Smooth muscle cell (in vitro differentiated cells): Measurements from ENCODE around the gene PCDHB2. TPM values are rescaled to one million over a fixed set of nuclear protein-coding genes. Genes with fewer than 3 reads are reported as not detected.
A peak's percentile ranks its signal among the peaks of the same experiment; 100 is the strongest.
"Not testable (repeated sequence)": the region's sequence is repeated elsewhere in the genome, so short reads cannot be mapped to it uniquely, and the experiment has no call there.

Experiments
- DNase-seq: peaks from one replicate; lab custom pipeline; 2025; ENCODE audit not compliant: unreplicated experiment; lab: John Stamatoyannopoulos, UW
- H2AFZ ChIP-seq: fragments of 200-600 bp; sonication (generic); 2 replicates; pipeline ENCODE4 v1.6.0; 2016; ENCODE audit warnings: antibody characterized with exemption, low read depth, mild to moderate bottlenecking
- H3F3A ChIP-seq: fragments of 200-600 bp; sonication (generic); 2 replicates; pipeline ENCODE4 v1.6.0; 2017; ENCODE audit warnings: antibody characterized with exemption, low read depth
- H3K27ac ChIP-seq: fragments of 200-600 bp; sonication (generic); 2 replicates; pipeline ENCODE4 v1.5.1; 2016; ENCODE audit warnings: low read depth, mild to moderate bottlenecking
- H3K27me3 ChIP-seq: fragments of 200-600 bp; sonication (generic); 2 replicates; pipeline ENCODE4 v1.6.1; 2016; ENCODE audit warnings: low read depth, mild to moderate bottlenecking
- H3K36me3 ChIP-seq: fragments of 200-600 bp; sonication (generic); 2 replicates; pipeline ENCODE4 v1.5.1; 2016; ENCODE audit warnings: low read depth
- H3K4me1 ChIP-seq: fragments of 200-600 bp; sonication (generic); 2 replicates; pipeline ENCODE4 v1.5.1; 2016; ENCODE audit warnings: low read depth
- H3K4me2 ChIP-seq: fragments of 200-600 bp; sonication (generic); 2 replicates; pipeline ENCODE4 v1.6.0; 2016; ENCODE audit warnings: mild to moderate bottlenecking
- H3K4me3 ChIP-seq: fragments of 200-600 bp; sonication (generic); 2 replicates; pipeline ENCODE4 v1.5.1; 2016; ENCODE audit warnings: mild to moderate bottlenecking
- H3K79me2 ChIP-seq: fragments of 200-600 bp; sonication (generic); 2 replicates; pipeline ENCODE4 v1.6.0; 2016; ENCODE audit warnings: low read depth, mild to moderate bottlenecking
- H3K9ac ChIP-seq: fragments of 200-600 bp; sonication (generic); 2 replicates; pipeline ENCODE4 v1.6.0; 2016; ENCODE audit warnings: low read depth
- H3K9me3 ChIP-seq: fragments of 200-600 bp; sonication (generic); replicated peaks from 2 replicates; pipeline ENCODE4 v1.5.1; 2016; ENCODE audit warnings: low read depth
- H4K20me1 ChIP-seq: fragments of 200-600 bp; sonication (generic); 2 replicates; pipeline ENCODE4 v1.6.0; 2016; ENCODE audit warnings: low read depth
- CTCF ChIP-seq: fragments of 200-600 bp; sonication (generic); IDR thresholded peaks from 2 replicates; pipeline ENCODE4 v1.5.1; 2017; ENCODE audit warnings: borderline replicate concordance, mild to moderate bottlenecking, antibody characterized with exemption; ENCODE audit not compliant: insufficient read depth, poor library complexity, severe bottlenecking
- WGBS: methylation state at CpG from one replicate; pipeline ENCODE4 v1.1.7; 2016; ENCODE audit warnings: low lambda C conversion rate; 5-methylcytosine and 5-hydroxymethylcytosine counted together
- polyA plus RNA-seq: library from polyadenylated mRNA; unstranded; fragments of >200 nt; fragmentation: Nextera tagmentation; extraction: Ambion mirVana; gene quantifications from 2 replicates; pipeline ENCODE4 v1.2.1, GENCODE V29; 2016
- total RNA-seq: library from RNA; depleted of rRNA; stranded (reverse); fragments of >200 nt; gene quantifications from 2 replicates; pipeline ENCODE4 v1.2.3, GENCODE V29; 2014

The PCDHB2 gene
- total and polyA plus RNA-seq, 2 experiments from 2014 or later, result 25.8 to 41.6 TPM

DNA sequence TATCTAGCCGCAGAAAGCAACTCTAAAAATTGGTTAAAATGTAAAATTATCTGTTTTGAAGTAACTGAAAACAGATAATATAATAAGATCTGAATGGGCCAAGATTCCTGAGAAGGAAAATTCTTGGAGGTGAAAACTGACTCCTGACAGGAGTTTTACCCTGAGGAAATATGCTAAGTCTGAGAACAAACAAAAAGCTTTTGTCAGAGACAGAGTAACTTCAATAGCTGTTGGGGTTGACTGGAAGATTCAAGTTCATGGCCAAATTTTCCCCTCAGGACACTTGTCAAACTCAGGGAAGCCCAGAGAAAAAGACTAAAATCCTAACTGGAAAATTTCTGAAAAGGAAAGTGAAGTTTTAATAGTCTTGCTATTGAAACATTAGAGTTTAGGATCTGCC lies 32.9 kb downstream of the PCDHB2 start:
- Histone ChIP-seq H3K9me3 (peaks cover 4% of the 10 kb centered on the region), H3K79me2 (no peaks in the 10 kb centered on the region), H3K9ac (no peak overlapping the region), H3K27me3 (no peaks in the 10 kb centered on the region), H3K4me3 (no peak overlapping the region), H3K36me3 (peaks cover 8% of the 10 kb centered on the region), H3K4me1 (no peaks in the 10 kb centered on the region), H3K27ac (no peak overlapping the region), H3F3A (no peaks in the 10 kb centered on the region), H4K20me1 (no peaks in the 10 kb centered on the region), H3K4me2 (no peak overlapping the region), H2AFZ (no peak overlapping the region)
- DNase-seq, result no peak
- no peak for TF ChIP-seq CTCF
- 87% methylated on average over 1 of the region's 1 CpG for WGBS

DNA sequence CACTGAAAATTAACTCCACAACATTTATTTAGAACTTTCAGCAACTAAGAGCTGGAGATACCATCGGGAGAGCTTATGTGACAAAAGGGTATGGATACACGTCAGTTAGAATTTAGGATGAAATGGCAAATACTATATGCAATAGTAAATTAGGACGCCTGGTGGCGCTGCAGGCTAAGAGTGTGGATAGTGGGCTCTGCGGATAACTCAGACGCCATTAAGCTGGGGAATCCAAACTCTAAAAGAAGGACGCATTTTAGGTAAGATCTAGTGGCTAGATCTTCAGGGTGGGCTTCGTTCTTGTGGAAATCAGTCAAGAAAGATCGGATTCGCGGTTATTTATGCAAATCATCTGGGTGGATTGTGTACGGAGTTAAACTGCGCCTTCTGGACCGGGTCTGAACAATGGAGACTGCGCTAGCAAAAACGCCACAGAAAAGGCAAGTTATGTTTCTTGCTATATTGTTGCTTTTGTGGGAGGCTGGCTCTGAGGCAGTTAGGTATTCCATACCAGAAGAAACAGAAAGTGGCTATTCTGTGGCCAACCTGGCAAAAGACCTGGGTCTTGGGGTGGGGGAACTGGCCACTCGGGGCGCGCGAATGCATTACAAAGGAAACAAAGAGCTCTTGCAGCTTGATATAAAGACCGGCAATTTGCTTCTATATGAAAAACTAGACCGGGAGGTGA lies 40.8 kb downstream of the PCDHB2 start, which contains the start of gene PCDHB5:
Gene PCDHB5, plus strand, starts transcription at position 177 of the 688 bp plus-strand sequence. Its CDS starts 229 bp downstream, at position 406.
- WGBS, result 42% methylated on average over 22 of the region's 22 CpGs

GRCh38 chr5:141135718-141136266 lies 41.4 kb downstream of the PCDHB2 start:
- Histone ChIP-seq H3K4me3 (peak overlapping the region; percentile 60), H3K9me3 (peaks cover 4% of the 10 kb centered on the region), H3F3A (no peaks in the 10 kb centered on the region), H2AFZ (peak overlapping the region; percentile 93), H3K9ac (peak overlapping the region; percentile 60), H4K20me1 (no peaks in the 10 kb centered on the region), H3K36me3 (no peaks in the 10 kb centered on the region), H3K4me1 (no peaks in the 10 kb centered on the region), H3K27ac (no peak overlapping the region), H3K27me3 (no peaks in the 10 kb centered on the region), H3K79me2 (no peaks in the 10 kb centered on the region), H3K4me2 (peak overlapping the region; percentile 76)
- DNase-seq, result no peak
- TF ChIP-seq CTCF, result no peak
- WGBS, result 74% methylated on average over 19 of the region's 19 CpGs

More for the DNA sequence above, 40.8 kb downstream of the PCDHB2 start, which contains the start of gene PCDHB5:
- Histone ChIP-seq H3K9me3 (peaks cover 4% of the 10 kb centered on the region), H3K27ac (no peak within 1 kb of the TSS), H3K79me2 (no peaks in the 10 kb centered on the region), H3F3A (no peaks in the 10 kb centered on the region), H3K4me2 (peak within 1 kb of the TSS; percentile 76), H2AFZ (peak within 1 kb of the TSS; percentile 93), H3K27me3 (no peaks in the 10 kb centered on the region), H3K4me1 (no peaks in the 10 kb centered on the region), H3K36me3 (no peaks in the 10 kb centered on the region), H3K9ac (peak within 1 kb of the TSS; percentile 60), H3K4me3 (peak within 1 kb of the TSS; percentile 60), H4K20me1 (no peaks in the 10 kb centered on the region)
- no peak for DNase-seq
- TF ChIP-seq CTCF, result peak; percentile 49

DNA sequence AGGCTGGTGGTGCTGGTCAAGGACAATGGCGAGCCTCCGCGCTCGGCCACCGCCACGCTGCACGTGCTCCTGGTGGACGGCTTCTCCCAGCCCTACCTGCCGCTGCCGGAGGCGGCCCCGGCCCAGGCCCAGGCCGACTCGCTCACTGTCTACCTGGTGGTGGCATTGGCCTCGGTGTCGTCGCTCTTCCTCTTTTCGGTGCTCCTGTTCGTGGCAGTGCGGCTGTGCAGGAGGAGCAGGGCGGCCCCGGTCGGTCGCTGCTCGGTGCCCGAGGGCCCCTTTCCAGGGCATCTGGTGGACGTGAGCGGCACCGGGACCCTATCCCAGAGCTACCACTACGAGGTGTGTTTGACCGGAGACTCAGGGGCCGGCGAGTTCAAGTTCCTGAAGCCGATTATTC lies 42.9 kb downstream of the PCDHB2 start:
- not testable (repeated sequence) for H3K36me3 ChIP-seq, H3K4me1 ChIP-seq, H4K20me1 ChIP-seq, DNase-seq, H3K27me3 ChIP-seq, H3K4me2 ChIP-seq, H3K9ac ChIP-seq, H3K27ac ChIP-seq, H3F3A ChIP-seq, H3K4me3 ChIP-seq, H2AFZ ChIP-seq, H3K9me3 ChIP-seq, H3K79me2 ChIP-seq
- WGBS, result 97% methylated on average over 34 of the region's 34 CpGs

Other genes starting within 250 kb of the PCDHB2 start
- gene PCDHA9, start 246.2 kb upstream of the PCDHB2 start, total RNA-seq, result 1.7 and 2.1 TPM in 2 replicates
- 0.27 and 0.43 TPM in 2 replicates for gene PCDHA9, start 246.2 kb upstream of the PCDHB2 start, polyA plus RNA-seq
- gene PCDHA10, start 238.7 kb upstream of the PCDHB2 start, total RNA-seq, result 16.1 and 19.6 TPM in 2 replicates
- gene PCDHA10, start 238.7 kb upstream of the PCDHB2 start, polyA plus RNA-seq, result 9.0 and 10.1 TPM in 2 replicates
- gene PCDHA11, start 225.7 kb upstream of the PCDHB2 start, total RNA-seq, result 2.1 and 3.8 TPM in 2 replicates
- gene PCDHA11, start 225.7 kb upstream of the PCDHB2 start, polyA plus RNA-seq, result 1.6 and 3.0 TPM in 2 replicates
- 7.3 and 9.6 TPM in 2 replicates for gene PCDHA12, start 219.3 kb upstream of the PCDHB2 start, total RNA-seq
- gene PCDHA12, start 219.3 kb upstream of the PCDHB2 start, polyA plus RNA-seq, result 2.2 and 2.9 TPM in 2 replicates
- 0.99 and 2.5 TPM in 2 replicates for gene PCDHA13, start 212.5 kb upstream of the PCDHB2 start, total RNA-seq
- gene PCDHA13, start 212.5 kb upstream of the PCDHB2 start, polyA plus RNA-seq, result 0.30 and 1.3 TPM in 2 replicates
- gene PCDHAC1, start 168.3 kb upstream of the PCDHB2 start, total RNA-seq, result 5.6 and 9.3 TPM in 2 replicates
- gene PCDHAC1, start 168.3 kb upstream of the PCDHB2 start, polyA plus RNA-seq, result 0.13 and 0.97 TPM in 2 replicates
- 5.2 and 7.4 TPM in 2 replicates for gene PCDHAC2, start 128.1 kb upstream of the PCDHB2 start, total RNA-seq
- 3.5 and 4.7 TPM in 2 replicates for gene PCDHAC2, start 128.1 kb upstream of the PCDHB2 start, polyA plus RNA-seq
- 0.04 and 0.22 TPM in 2 replicates for gene PCDHB1, start 43.2 kb upstream of the PCDHB2 start, total RNA-seq
- not detected in 2 replicates for gene PCDHB1, start 43.2 kb upstream of the PCDHB2 start, polyA plus RNA-seq
- 3.8 and 5.3 TPM in 2 replicates for gene PCDHB3, start 5.9 kb downstream of the PCDHB2 start, total RNA-seq
- gene PCDHB3, start 5.9 kb downstream of the PCDHB2 start, polyA plus RNA-seq, result 1.5 and 1.8 TPM in 2 replicates
- gene PCDHB4, start 27.2 kb downstream of the PCDHB2 start, total RNA-seq, result 2.4 and 2.5 TPM in 2 replicates
- gene PCDHB4, start 27.2 kb downstream of the PCDHB2 start, polyA plus RNA-seq, result 0.41 and 1.3 TPM in 2 replicates
- 12.0 and 12.8 TPM in 2 replicates for gene PCDHB5, start 40.6 kb downstream of the PCDHB2 start, total RNA-seq
- 6.3 and 9.7 TPM in 2 replicates for gene PCDHB5, start 40.6 kb downstream of the PCDHB2 start, polyA plus RNA-seq
- 0.58 and 0.94 TPM in 2 replicates for gene PCDHB6, start 55.4 kb downstream of the PCDHB2 start, total RNA-seq
- 0.25 and 0.32 TPM in 2 replicates for gene PCDHB6, start 55.4 kb downstream of the PCDHB2 start, polyA plus RNA-seq
- 0.76 and 1.4 TPM in 2 replicates for gene PCDHB7, start 78.0 kb downstream of the PCDHB2 start, total RNA-seq
- gene PCDHB7, start 78.0 kb downstream of the PCDHB2 start, polyA plus RNA-seq, result 0.06 TPM in 1 of 2 replicates, not detected in the other
- 0.90 and 3.5 TPM in 2 replicates for gene PCDHB8, start 83.2 kb downstream of the PCDHB2 start, total RNA-seq
- gene PCDHB8, start 83.2 kb downstream of the PCDHB2 start, polyA plus RNA-seq, result 0.25 and 1.1 TPM in 2 replicates
- 6.4 and 7.0 TPM in 2 replicates for gene PCDHB16, start 87.8 kb downstream of the PCDHB2 start, total RNA-seq
- 5.2 and 6.5 TPM in 2 replicates for gene PCDHB16, start 87.8 kb downstream of the PCDHB2 start, polyA plus RNA-seq
- 4.1 and 6.5 TPM in 2 replicates for gene PCDHB9, start 92.5 kb downstream of the PCDHB2 start, total RNA-seq
- 2.2 and 2.4 TPM in 2 replicates for gene PCDHB9, start 92.5 kb downstream of the PCDHB2 start, polyA plus RNA-seq
- 6.4 and 7.4 TPM in 2 replicates for gene PCDHB10, start 97.7 kb downstream of the PCDHB2 start, total RNA-seq
- 3.3 and 3.4 TPM in 2 replicates for gene PCDHB10, start 97.7 kb downstream of the PCDHB2 start, polyA plus RNA-seq
- gene PCDHB11, start 105.0 kb downstream of the PCDHB2 start, total RNA-seq, result 1.8 and 2.1 TPM in 2 replicates
- gene PCDHB11, start 105.0 kb downstream of the PCDHB2 start, polyA plus RNA-seq, result 0.61 and 1.7 TPM in 2 replicates
- gene PCDHB12, start 114.1 kb downstream of the PCDHB2 start, total RNA-seq, result 2.9 and 3.6 TPM in 2 replicates
- gene PCDHB12, start 114.1 kb downstream of the PCDHB2 start, polyA plus RNA-seq, result 0.57 and 1.0 TPM in 2 replicates
- gene PCDHB13, start 119.3 kb downstream of the PCDHB2 start, total RNA-seq, result 4.4 and 8.3 TPM in 2 replicates
- gene PCDHB13, start 119.3 kb downstream of the PCDHB2 start, polyA plus RNA-seq, result 1.8 and 2.6 TPM in 2 replicates
- gene PCDHB14, start 128.7 kb downstream of the PCDHB2 start, total RNA-seq, result 7.8 and 9.1 TPM in 2 replicates
- 2.6 and 4.6 TPM in 2 replicates for gene PCDHB14, start 128.7 kb downstream of the PCDHB2 start, polyA plus RNA-seq
- gene PCDHB15, start 150.8 kb downstream of the PCDHB2 start, total RNA-seq, result 3.9 and 4.2 TPM in 2 replicates
- gene PCDHB15, start 150.8 kb downstream of the PCDHB2 start, polyA plus RNA-seq, result 1.8 and 2.1 TPM in 2 replicates
- gene SLC25A2, start 209.4 kb downstream of the PCDHB2 start, total RNA-seq, result not detected in 2 replicates
- gene SLC25A2, start 209.4 kb downstream of the PCDHB2 start, polyA plus RNA-seq, result 0.15 TPM in 1 of 2 replicates, not detected in the other
- 83.0 and 94.5 TPM in 2 replicates for gene TAF7, start 226.2 kb downstream of the PCDHB2 start, total RNA-seq
- gene TAF7, start 226.2 kb downstream of the PCDHB2 start, polyA plus RNA-seq, result 85.9 and 105 TPM in 2 replicates
- gene PCDHGA1, start 235.9 kb downstream of the PCDHB2 start, total RNA-seq, result 0.58 and 0.63 TPM in 2 replicates
- 0.05 TPM in 1 of 2 replicates, not detected in the other for gene PCDHGA1, start 235.9 kb downstream of the PCDHB2 start, polyA plus RNA-seq
- gene PCDHGA2, start 244.1 kb downstream of the PCDHB2 start, total RNA-seq, result 0.04 TPM in 1 of 2 replicates, not detected in the other
- gene PCDHGA2, start 244.1 kb downstream of the PCDHB2 start, polyA plus RNA-seq, result not detected in 2 replicates
- gene PCDHGA3, start 249.2 kb downstream of the PCDHB2 start, total RNA-seq, result not detected in 2 replicates
- not detected in 2 replicates for gene PCDHGA3, start 249.2 kb downstream of the PCDHB2 start, polyA plus RNA-seq